GM18511 (cell line): ENCODE measurements around the gene KCTD1.

Experiments used
- ATAC-seq: cut with Tn5 transposase; IDR thresholded peaks from one replicate; pipeline ENCODE4 v1.9.1; 2021; ENCODE audit warnings: mild to moderate bottlenecking, moderate library complexity; ENCODE audit not compliant: unreplicated experiment

KCTD1 gene

GRCh38 chr18:26549263-26550094 is 1.1 kb upstream of the KCTD1 start:
- ATAC-seq = peak; percentile 15

GRCh38 chr18:26547646-26548414 is 523 bp downstream of the KCTD1 start:
- peak; percentile 67 for ATAC-seq

DNA sequence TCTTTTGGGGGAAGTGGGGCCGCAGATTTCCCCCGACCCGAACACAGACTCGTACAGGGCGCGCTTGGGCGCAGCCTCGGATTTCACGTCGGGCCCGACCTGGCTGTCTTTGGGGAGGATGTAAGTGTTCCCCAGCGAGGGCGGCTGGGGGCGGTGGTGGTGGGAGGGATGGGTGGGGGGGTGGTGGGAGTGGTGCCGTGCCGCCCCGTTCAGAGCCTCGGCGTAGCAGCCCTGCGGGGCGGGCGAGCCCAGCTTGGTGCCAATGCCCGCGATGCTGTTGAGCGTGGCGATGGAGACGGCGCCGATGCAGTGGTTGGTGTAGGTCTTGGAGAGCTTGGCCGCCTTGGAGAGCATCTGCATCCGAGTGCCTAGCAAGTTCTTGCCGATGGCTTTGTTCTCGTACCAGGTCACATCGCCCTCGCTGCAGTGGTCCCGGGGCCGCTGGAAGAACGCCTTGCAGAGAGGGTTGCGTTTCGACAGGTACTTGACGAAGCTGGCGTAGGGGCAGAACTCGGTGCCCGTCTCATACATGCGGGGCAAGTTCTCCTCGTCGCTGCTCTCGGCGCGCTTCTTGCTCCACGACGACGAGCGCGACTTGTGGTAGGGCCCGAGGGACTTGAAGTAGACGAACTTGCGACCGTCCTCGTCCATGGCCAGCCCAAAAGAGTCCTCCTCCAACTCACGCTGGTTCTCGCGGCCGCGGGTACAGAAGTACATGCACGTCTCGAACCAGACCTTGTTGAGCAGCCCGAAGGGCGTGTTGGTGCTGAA is 1.3 kb downstream of the KCTD1 start:
- no peak for ATAC-seq

DNA sequence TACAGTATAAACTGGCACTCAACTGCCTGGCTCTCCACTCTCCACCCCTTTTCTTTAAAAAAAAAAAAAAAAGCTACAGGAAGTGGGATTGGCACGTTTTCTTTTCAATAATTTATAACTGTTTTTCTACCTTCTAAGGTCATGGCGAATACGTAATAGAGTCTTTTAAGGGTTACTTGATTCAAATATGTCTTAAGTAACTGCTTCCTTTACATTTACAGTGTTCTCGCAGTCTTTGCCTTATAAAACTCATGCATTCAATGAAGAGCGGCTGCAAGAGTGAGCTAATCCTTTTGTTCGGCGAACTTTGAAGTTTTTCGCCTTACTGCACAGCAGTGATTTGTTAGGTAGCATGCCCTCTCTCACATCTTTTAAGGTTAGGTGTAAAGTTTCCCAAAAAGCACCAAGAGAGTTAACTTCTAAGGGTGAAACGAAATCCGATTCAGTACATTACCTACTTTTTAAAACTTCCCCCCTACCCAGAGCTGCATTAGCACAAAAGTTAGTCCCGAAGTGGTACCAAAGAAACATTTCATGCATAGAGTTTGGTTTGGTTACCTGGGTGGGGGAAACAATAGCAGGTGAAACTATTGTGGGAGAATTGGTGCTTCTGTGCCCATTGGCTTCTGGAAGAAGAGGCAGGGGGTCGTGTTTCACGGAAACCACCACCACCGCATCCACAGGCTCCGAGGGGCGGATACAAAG is 2.0 kb downstream of the KCTD1 start:
- ATAC-seq = no peak

DNA sequence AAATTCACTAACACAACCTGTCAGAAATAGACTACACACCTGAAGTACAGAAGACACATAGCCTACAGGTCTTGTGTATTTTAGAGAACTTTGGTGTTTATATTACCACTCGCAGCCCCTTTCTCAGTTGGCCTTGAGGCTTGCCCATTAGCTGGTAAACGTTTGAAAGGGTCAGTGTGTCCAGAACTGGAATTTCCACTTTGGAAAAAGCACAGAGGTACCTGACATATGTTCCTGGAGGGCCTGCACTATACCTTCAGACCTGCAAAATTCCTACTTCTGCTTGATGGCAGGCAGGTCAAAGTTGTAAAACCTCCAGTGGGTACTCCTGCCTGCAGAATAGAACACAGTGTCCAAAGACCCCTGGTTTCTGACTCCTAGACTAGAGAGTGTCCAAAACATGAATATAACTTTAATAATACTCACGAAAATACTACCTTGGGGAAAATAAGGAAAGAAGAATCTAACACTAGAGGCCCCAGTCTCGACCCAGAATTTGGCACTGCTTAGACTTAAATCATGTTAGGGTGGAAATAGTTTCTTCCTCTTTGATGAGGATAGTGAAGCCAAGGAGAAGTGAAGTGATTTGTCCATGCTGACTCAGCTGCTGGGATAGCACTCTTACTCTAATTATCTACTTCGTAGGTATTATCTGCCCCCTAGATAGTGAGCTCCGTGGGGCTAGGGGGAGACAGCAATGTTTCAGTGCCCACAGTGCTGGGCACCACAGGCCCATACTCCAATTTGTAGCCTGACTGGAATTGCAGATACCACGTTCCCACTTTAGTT is 2.8 kb downstream of the KCTD1 start:
- ATAC-seq = no peak

GRCh38 chr18:26544451-26544850 is 3.9 kb downstream of the KCTD1 start:
- no peak for ATAC-seq

DNA sequence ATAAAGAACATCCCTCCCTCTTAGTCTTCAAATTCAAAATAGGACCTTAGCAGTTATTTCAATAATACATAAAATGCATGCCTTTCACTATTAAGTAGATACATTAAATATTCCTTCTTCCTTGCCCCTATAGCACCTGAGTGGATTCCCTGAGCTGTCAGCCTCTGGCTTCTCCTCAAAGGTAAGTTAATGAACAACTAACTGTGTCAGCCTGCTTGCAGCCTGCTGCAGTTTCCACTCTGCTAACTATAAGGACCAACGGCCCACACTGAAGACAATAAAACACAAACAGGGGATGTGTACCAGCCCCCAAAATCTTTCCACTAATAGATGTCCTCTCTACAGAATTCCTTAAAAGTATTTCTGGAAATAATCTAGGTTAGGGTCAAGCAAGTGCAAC is 5.0 kb downstream of the KCTD1 start:
- ATAC-seq = no peak

GRCh38 chr18:26540043-26540628 is 8.2 kb downstream of the KCTD1 start:
- no peak for ATAC-seq

DNA sequence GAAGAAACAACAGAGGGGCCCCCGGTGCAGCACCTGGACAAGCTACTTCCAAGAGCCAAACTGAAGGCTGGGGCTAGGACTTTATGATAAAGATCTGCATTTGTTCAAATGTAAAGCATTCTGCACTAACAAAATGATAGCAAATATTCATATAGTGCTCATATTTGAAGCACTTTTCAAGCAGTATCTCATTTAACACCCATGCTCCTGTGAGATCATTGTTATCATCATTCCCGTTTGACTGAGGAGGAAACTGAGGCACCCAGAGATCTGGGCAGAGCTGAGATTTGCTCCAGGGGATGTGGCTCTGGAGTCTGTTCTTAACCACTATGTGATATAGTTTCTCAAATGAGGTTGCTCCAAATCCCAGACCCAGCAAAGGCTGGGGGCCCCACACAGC is 9.8 kb downstream of the KCTD1 start:
- no peak for ATAC-seq

DNA sequence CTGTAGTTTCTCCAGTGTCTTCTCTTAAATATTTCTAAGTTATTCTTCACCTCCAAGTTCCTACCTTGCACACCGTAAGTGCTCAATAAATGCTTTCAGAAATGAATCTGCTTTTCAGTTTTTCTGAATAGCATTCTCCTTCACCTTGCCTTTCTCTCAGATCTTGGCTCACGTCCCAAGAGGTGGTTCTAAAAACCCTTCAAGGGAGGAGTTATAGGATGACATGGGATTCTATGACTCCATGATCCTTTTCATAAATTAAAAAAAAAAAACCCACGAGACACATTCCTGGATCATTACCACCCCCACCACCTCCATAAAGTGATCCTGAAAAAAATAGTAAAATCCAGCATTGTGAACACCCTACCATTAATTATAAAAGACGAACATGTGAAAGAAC is 11.7 kb downstream of the KCTD1 start:
- ATAC-seq = no peak

DNA sequence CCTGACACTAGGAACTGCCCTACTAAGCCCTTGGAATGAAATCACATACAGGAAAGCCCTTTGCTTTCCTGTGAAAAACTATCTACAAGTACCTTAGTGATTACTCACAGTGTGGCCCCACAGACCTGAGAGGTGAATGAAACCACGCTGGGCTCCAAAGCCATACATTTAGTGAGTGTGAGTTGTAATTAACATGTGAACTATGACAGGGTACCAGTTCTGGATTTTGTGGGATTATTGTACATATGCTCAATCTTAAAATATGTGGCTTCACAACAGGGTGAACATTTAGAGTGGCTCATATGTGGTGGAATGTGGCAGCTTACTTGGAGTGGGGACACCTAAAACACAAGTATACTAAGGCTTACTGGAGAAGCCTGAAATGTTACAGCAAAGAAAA is 12.3 kb downstream of the KCTD1 start:
- no peak for ATAC-seq

DNA sequence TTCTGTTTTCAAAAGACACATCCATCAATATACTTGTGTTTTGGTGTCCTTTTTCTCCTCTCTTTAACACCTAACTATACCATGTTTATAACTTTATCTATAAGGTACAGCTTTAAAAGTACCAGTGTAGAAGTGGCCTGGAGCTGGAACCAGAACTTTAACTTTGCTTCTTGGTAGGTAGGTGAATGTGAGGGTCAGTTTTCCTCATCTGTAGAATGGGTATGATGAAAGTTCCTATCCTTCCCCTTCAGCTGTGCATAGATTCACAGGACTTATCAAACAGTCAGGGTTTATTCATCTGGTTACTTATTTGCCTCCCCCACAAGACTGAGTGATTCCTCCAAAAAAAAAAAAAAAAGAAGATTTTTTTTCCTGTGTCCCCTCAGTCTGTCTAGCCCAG is 12.7 kb downstream of the KCTD1 start:
- no peak for ATAC-seq

- no peak for ATAC-seq
Observed at GRCh38 chr18:26532367-26533340, 15.7 kb downstream of the KCTD1 start.

DNA sequence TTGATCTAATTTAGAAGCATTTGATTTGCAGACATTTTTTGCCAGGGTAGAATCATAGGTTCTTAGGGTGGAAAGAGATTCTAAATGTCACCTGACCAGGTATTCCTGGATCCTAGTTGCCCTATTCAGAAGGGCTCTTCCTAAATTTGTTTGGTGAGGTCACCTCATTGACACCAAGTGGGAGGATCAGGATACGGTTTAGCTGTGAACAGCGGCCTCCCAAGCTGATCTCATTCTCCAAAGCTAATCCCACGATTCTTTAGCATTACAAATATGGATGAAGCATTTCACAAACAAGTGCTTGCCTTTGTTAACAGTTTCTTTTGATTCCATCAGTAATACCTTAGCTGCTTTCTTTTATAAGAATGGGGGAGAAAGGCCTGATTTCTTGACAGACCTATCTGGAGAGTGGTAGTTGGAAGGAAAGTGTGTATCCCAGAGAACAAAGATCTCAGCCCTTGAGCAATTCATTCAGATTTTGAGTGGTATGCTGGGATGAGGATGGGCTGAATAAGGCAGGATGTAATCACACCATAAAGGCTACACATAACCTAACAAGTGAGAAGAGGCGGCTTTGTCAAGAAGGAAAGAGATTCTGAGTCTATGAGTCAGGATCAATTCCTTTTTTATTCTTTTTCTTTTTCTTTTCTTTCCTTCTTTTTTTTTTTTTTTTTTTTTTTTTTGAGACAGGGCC is 16.6 kb downstream of the KCTD1 start:
- ATAC-seq = no peak

DNA sequence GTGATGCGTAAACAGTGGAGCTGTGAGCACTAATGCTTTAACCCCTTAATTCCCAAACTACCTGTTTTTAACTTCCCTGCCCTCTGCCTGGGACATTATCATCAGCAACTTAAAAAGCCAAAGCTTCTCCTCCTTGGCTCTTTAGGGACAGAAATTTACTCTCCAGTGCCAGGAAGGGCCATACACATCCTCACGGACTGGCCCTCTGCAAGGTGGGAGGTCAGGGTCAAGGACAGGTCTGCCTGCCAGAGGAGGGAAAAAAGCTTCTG is 21.5 kb downstream of the KCTD1 start:
- no peak for ATAC-seq

- no peak for ATAC-seq
Observed at GRCh38 chr18:26526128-26526965, 22.0 kb downstream of the KCTD1 start.
